Fibroblast of villous mesenchyme (primary cell): ENCODE data around the gene IRF7. TPM values are rescaled to one million over a fixed set of nuclear protein-coding genes. Genes with fewer than 3 reads are reported as not detected.

Experiments used
- DNase-seq: peaks from one replicate; pipeline ENCODE4 v3.0.0-alpha.2; 2010; ENCODE audit warnings: low read depth
- H3K4me3 ChIP-seq: 2 replicates; pipeline ENCODE4 v1.5.1; 2011; ENCODE audit warnings: low read depth, mild to moderate bottlenecking, low read length
- total RNA-seq: library from RNA; depleted of rRNA; stranded (reverse); fragments of >200 nt; gene quantifications from 2 replicates; pipeline ENCODE4 v1.2.3, GENCODE V29; 2012
- TF ChIP-seq, protein P1 (sequence below): IDR thresholded peaks from 2 replicates; pipeline ENCODE4 v1.5.1; 2012; ENCODE audit warnings: low read depth, mild to moderate bottlenecking, low read length; ENCODE audit not compliant: insufficient read depth

The IRF7 gene
- total RNA-seq, 1 donor = 8.2 TPM

DNA sequence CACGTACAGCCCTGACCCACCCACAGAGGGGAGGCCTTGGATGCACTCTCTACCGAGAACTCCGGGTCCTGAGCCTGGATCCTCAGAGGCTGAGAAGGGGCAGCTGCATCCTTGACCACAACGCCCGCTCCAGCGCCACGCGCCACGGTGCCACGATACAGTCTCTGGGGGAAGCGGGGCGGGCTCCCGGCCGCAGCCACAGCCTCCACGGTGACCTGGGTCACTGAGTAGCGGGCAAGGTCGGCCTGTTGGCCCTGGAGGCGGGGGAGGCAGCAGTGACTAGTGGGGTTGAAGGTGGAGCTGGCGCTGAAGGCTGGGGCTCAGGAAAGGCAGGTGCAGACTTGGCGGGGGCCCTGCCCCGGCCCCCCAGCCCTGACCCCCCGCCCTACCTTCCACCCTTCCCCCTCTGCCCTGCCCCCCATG lies 3.9 kb upstream of the IRF7 start:
- no peak for DNase-seq
- TF ChIP-seq, protein P1, sequence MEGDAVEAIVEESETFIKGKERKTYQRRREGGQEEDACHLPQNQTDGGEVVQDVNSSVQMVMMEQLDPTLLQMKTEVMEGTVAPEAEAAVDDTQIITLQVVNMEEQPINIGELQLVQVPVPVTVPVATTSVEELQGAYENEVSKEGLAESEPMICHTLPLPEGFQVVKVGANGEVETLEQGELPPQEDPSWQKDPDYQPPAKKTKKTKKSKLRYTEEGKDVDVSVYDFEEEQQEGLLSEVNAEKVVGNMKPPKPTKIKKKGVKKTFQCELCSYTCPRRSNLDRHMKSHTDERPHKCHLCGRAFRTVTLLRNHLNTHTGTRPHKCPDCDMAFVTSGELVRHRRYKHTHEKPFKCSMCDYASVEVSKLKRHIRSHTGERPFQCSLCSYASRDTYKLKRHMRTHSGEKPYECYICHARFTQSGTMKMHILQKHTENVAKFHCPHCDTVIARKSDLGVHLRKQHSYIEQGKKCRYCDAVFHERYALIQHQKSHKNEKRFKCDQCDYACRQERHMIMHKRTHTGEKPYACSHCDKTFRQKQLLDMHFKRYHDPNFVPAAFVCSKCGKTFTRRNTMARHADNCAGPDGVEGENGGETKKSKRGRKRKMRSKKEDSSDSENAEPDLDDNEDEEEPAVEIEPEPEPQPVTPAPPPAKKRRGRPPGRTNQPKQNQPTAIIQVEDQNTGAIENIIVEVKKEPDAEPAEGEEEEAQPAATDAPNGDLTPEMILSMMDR = no peak
- H3K4me3 ChIP-seq = no peak overlapping the region

DNA sequence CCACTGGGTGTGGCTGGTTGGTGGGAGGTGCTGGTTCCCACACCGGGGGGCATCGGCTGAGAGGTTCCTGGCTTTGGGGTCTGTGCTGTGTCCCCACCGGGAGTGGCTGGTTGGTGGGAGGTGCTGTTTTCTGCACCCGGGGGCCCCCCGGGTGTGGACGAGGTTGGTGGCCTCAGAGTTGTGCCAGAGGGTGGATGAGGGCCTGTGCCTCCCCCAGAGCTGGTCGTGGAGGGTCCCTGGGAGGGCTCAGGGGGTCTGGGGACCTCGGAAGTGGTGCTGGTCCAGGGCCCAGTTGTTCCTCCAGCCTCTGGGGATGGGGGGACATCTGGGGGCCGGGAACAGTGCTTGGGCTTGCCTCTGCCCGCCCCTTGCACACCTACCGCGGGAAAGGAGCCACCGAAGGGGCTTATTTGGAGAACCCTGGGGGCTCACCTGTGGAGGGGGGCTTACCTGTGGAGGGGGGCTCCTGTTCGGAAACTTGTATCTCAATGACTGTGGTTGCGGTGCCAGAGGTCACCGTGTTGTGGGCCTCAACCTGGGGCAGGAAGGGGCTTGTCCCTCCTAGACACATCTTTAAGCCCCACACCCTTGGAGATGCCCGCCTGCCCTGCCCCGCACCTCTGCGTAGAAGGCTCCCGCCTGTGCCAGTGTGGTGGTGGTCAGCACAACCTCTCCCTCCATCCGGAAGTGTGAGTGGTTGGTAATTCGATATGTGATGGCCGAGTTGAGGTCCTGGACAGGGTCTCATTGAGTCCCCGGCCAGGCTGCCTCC lies 3.3 kb upstream of the IRF7 start:
- DNase-seq = no peak
- TF ChIP-seq, protein P1 = no peak
- no peak overlapping the region for H3K4me3 ChIP-seq

- no peak for DNase-seq
- TF ChIP-seq, protein P1 = no peak
- no peak overlapping the region for H3K4me3 ChIP-seq
These were observed 2.3 kb upstream of the IRF7 start for GRCh38 chr11:617912-618682.

DNA sequence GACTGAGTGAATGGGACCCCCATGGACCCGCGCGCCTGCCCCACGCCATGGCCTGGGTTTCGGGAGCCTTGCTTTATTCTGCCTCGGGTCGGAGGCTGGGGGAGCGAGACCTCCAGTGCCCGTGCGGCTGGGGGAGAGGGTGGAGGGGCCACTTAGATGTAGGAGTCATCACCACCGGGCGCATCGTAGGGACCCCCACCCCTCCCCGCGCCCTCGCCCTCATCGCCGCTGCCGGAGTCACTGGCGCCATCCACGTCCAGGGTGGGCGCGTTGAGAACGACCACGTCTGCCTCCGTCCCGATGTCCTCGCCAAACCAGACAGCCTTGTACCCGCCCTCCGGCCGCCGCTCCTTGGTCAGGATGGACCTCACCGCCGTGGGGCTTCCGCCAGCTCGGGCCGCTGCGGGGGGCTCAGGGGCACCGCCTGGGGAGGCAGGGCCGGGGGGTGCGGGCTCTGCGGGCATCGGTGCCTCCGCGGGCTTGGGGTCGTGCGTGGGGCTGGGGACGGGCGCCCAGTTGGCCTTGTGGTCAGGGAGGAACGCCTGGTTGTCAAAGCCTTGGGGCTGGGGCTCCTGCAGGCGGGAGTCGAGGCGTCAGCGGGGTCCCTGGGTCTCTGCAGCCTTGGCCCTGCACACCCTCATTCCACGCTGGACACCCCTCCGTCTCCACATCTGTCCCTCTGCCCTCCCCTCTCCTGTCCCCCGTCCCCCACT lies 1.6 kb upstream of the IRF7 start:
- no peak for DNase-seq
- TF ChIP-seq, protein P1 = no peak
- H3K4me3 ChIP-seq = no peak overlapping the region

DNA sequence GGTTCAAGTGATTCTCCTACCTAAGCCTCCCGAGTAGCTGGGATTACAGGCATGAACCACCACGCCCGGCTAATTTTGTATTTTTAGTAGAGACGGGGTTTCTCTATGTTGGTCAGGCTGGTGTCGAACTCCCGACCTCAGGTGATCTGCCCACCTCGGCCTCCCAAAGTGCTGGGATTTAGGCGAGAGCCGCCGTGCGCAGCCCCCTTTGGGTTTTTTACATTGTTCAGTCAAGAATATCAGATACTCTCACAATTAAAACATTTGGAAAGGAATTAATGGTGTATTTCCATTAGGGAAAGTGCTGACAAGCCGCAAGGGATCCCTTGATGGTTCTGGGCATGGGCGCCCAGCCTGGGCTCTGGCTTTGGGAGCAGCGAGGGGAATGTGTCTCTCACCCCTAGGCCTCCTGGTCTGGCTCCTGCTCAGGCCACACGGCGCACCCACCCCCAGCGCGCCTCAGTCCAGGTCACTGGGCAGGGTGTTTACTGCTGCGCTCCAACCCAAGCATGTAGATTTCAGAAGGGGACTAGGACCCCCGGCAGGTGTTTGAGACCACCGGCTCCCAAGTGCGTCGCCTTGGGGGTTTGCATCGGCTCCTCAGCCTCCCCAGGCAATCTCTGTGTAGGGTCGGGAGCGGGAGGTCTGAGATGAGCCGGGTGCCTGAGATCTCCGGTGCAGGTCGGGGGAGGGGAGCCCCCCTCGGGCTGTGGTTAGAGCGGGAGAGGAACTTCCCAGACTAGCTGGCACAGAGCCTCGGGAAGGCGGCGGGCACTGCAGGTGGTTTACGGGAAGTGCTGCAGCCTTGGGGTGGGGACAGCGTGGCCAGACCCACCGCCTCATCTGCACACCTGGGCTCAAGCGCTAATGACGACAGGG lies 809 bp upstream of the IRF7 start:
- peak overlapping the region; percentile 80 for H3K4me3 ChIP-seq
- TF ChIP-seq, protein P1 = no peak
- DNase-seq = no peak
